Spleen (tissue), 7 donors: ENCODE data around the gene GPR31.
"Not testable (repeated sequence)": the region's sequence is repeated elsewhere in the genome, so short reads cannot be mapped to it uniquely, and the experiment has no call there.

Experiments
- POLR2AphosphoS5 ChIP-seq, 3 donors: sonication (generic); formaldehyde crosslinking; IDR thresholded peaks; one replicate each; pipeline ENCODE4 v1.5.1; 2017; ENCODE audit warnings: antibody characterized with exemption in 3 of 3
- TF ChIP-seq, protein P1 (sequence below), 11 experiments: fragments of 200-600 bp in 7 of 11; fragments of 450-650 bp in 4 of 11; sonication (generic) in 4 of 11; IDR thresholded peaks in 8 of 11; conservative IDR thresholded peaks in 3 of 11; 1 replicate in 7 of 11; 2 replicates in 4 of 11; pipeline versions ENCODE4 v1.4.0 to v1.8.0; 2016 to 2021; ENCODE audit warnings: antibody characterized with exemption in 11 of 11, inconsistent platforms in 4 of 11, mild to moderate bottlenecking in 1 of 11
- donor health status: DM: no; HTN: no; CAD: no; lungs with moderate emphysema.
- donor health status: DM: no; HTN: no; CAD: no.
- donor health status: DM: no; HTN: no; CAD: no.

DNA sequence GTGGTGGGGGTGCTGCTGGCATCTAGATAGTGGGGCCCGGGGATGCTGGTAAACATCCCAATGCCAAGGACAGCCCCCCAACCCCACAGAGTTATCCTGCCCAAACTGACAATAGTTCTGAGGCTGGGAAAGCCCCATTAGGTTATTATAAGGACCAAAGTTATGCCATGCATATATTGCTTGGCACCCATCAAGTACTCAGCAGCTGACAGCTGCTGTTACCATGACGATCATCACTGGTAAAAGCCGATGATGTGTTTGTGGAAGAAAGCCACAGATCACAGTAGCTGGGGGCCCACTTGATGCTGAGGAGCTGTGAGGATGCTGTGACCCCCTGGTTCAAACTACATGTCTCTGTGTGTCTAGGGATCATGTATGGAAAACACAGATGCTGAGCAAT, 27.3 kb upstream of the GPR31 start:
- TF ChIP-seq, protein P1, sequence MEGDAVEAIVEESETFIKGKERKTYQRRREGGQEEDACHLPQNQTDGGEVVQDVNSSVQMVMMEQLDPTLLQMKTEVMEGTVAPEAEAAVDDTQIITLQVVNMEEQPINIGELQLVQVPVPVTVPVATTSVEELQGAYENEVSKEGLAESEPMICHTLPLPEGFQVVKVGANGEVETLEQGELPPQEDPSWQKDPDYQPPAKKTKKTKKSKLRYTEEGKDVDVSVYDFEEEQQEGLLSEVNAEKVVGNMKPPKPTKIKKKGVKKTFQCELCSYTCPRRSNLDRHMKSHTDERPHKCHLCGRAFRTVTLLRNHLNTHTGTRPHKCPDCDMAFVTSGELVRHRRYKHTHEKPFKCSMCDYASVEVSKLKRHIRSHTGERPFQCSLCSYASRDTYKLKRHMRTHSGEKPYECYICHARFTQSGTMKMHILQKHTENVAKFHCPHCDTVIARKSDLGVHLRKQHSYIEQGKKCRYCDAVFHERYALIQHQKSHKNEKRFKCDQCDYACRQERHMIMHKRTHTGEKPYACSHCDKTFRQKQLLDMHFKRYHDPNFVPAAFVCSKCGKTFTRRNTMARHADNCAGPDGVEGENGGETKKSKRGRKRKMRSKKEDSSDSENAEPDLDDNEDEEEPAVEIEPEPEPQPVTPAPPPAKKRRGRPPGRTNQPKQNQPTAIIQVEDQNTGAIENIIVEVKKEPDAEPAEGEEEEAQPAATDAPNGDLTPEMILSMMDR (IDR thresholded peaks at IDR 0.05 in 8 of 11, conservative IDR thresholded peaks at IDR 0.05 in 3 of 11), result not testable (repeated sequence)
- TF ChIP-seq POLR2AphosphoS5 (IDR thresholded peaks at IDR 0.05), result not testable (repeated sequence)
